ENCODE measurements around the gene C19orf33.

DNA sequence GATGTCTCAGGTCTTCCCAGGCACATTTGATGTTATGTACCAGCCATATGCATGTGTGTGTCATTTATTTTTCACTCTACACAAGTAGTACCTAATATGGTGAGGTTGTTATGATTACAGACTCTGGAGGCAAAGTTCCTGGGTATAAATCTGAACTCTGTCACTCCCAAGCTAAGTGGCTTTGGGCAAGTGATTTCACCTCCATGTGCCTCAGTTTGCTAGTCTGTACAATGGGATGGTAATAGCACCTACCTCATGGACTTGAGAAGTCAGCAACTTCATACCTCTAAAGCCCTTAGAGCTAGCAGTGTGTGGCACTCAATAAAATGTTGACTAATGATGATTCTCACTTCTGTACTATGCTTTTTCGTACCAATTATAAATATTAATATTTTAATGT, 27.7 kb downstream of the C19orf33 start:
- TF ChIP-seq, protein P1, sequence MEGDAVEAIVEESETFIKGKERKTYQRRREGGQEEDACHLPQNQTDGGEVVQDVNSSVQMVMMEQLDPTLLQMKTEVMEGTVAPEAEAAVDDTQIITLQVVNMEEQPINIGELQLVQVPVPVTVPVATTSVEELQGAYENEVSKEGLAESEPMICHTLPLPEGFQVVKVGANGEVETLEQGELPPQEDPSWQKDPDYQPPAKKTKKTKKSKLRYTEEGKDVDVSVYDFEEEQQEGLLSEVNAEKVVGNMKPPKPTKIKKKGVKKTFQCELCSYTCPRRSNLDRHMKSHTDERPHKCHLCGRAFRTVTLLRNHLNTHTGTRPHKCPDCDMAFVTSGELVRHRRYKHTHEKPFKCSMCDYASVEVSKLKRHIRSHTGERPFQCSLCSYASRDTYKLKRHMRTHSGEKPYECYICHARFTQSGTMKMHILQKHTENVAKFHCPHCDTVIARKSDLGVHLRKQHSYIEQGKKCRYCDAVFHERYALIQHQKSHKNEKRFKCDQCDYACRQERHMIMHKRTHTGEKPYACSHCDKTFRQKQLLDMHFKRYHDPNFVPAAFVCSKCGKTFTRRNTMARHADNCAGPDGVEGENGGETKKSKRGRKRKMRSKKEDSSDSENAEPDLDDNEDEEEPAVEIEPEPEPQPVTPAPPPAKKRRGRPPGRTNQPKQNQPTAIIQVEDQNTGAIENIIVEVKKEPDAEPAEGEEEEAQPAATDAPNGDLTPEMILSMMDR (conservative IDR thresholded peaks at IDR 0.05; ENCODE audit: low read depth in 2 of 2) = no peak
- TF ChIP-seq POLR2AphosphoS5 (IDR thresholded peaks at IDR 0.05; ENCODE audit: low read depth) = no peak
- TF ChIP-seq, protein P2, sequence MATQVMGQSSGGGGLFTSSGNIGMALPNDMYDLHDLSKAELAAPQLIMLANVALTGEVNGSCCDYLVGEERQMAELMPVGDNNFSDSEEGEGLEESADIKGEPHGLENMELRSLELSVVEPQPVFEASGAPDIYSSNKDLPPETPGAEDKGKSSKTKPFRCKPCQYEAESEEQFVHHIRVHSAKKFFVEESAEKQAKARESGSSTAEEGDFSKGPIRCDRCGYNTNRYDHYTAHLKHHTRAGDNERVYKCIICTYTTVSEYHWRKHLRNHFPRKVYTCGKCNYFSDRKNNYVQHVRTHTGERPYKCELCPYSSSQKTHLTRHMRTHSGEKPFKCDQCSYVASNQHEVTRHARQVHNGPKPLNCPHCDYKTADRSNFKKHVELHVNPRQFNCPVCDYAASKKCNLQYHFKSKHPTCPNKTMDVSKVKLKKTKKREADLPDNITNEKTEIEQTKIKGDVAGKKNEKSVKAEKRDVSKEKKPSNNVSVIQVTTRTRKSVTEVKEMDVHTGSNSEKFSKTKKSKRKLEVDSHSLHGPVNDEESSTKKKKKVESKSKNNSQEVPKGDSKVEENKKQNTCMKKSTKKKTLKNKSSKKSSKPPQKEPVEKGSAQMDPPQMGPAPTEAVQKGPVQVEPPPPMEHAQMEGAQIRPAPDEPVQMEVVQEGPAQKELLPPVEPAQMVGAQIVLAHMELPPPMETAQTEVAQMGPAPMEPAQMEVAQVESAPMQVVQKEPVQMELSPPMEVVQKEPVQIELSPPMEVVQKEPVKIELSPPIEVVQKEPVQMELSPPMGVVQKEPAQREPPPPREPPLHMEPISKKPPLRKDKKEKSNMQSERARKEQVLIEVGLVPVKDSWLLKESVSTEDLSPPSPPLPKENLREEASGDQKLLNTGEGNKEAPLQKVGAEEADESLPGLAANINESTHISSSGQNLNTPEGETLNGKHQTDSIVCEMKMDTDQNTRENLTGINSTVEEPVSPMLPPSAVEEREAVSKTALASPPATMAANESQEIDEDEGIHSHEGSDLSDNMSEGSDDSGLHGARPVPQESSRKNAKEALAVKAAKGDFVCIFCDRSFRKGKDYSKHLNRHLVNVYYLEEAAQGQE (IDR thresholded peaks at IDR 0.05; ENCODE audit: unreplicated experiment) = no peak
- no peak for TF ChIP-seq EZH2phosphoT487 (IDR thresholded peaks at IDR 0.05; ENCODE audit: unreplicated experiment)

All from GM23338 (cell line).